C4-2B (cell line): ENCODE data around the gene FGF22.

Source experiments
- ZFX ChIP-seq: fragments of 450-650 bp; IDR thresholded peaks from 2 replicates; pipeline ENCODE4 v1.6.1; 2017
- TF ChIP-seq, protein P1 (sequence below): fragments of 450-650 bp; conservative IDR thresholded peaks from 2 replicates; pipeline ENCODE4 v1.5.1; 2017; ENCODE audit warnings: mild to moderate bottlenecking

DNA sequence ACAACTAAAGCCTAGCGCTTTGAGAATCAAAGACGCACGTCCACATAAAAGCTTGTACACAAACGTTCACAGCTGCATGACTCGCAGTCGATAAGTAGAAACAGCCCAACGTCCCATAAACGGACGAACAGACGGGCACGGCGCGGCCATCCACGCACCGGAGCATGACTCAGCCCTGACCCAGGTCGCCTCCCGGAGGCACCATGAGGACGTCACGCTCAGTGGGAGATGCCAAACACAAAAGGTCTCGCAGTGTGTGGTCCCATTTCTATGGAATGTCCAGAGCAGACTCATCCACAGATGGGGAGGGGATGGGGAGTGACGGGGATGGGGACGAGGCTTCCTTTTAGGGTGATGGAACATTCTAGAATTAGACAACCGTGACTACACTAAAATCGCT is 15.7 kb upstream of the FGF22 start:
- TF ChIP-seq, protein P1, sequence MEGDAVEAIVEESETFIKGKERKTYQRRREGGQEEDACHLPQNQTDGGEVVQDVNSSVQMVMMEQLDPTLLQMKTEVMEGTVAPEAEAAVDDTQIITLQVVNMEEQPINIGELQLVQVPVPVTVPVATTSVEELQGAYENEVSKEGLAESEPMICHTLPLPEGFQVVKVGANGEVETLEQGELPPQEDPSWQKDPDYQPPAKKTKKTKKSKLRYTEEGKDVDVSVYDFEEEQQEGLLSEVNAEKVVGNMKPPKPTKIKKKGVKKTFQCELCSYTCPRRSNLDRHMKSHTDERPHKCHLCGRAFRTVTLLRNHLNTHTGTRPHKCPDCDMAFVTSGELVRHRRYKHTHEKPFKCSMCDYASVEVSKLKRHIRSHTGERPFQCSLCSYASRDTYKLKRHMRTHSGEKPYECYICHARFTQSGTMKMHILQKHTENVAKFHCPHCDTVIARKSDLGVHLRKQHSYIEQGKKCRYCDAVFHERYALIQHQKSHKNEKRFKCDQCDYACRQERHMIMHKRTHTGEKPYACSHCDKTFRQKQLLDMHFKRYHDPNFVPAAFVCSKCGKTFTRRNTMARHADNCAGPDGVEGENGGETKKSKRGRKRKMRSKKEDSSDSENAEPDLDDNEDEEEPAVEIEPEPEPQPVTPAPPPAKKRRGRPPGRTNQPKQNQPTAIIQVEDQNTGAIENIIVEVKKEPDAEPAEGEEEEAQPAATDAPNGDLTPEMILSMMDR: no peak
- TF ChIP-seq ZFX: no peak
